Inflammatory macrophage treated with lipopolysaccharide for 4 hours (primary cell): ENCODE results near the gene FRMD4A.

Source experiments
- DNase-seq: peaks from one replicate; pipeline ENCODE4 v3.0.0-alpha.2; 2020

Gene FRMD4A

GRCh38 chr10:13624630-13625029, 706.1 kb downstream of the FRMD4A start:
- DNase-seq: no peak

- no peak for DNase-seq
Measured at GRCh38 chr10:13621931-13622330, 708.8 kb downstream of the FRMD4A start.

GRCh38 chr10:13617116-13617515, 713.6 kb downstream of the FRMD4A start:
- DNase-seq: no peak

- DNase-seq: no peak
Measured at GRCh38 chr10:13615650-13616300, 714.9 kb downstream of the FRMD4A start.

GRCh38 chr10:13614530-13615332, 716.0 kb downstream of the FRMD4A start:
- no peak for DNase-seq

- DNase-seq: no peak
Measured at GRCh38 chr10:13613519-13613918, 717.2 kb downstream of the FRMD4A start.

- no peak for DNase-seq
Measured at GRCh38 chr10:13612654-13613373, 717.9 kb downstream of the FRMD4A start.

GRCh38 chr10:13608246-13608853, 722.4 kb downstream of the FRMD4A start:
- DNase-seq: no peak

GRCh38 chr10:13604357-13605040, 726.2 kb downstream of the FRMD4A start:
- DNase-seq: no peak

- no peak for DNase-seq
Measured at GRCh38 chr10:13597909-13598308, 732.8 kb downstream of the FRMD4A start.

GRCh38 chr10:13594641-13595040, 736.1 kb downstream of the FRMD4A start:
- DNase-seq: no peak
